ENCODE measurements around the gene OR13C2.
"Not testable (repeated sequence)": the region's sequence is repeated elsewhere in the genome, so short reads cannot be mapped to it uniquely, and the experiment has no call there.

The OR13C2 gene, protein sequence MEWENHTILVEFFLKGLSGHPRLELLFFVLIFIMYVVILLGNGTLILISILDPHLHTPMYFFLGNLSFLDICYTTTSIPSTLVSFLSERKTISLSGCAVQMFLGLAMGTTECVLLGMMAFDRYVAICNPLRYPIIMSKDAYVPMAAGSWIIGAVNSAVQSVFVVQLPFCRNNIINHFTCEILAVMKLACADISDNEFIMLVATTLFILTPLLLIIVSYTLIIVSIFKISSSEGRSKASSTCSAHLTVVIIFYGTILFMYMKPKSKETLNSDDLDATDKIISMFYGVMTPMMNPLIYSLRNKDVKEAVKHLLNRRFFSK

GRCh38 chr9:104605527-104605926 is at the start of gene OR13C2:
Gene OR13C2 (minus strand): TSS chr9:104605627. CDS start chr9:104605627, 0 bp downstream.
- H3K4me3 ChIP-seq (replicated peaks; ENCODE audit: low read depth, low read length); DNase-seq (ENCODE audit: low read depth): not testable (repeated sequence)

GRCh38 chr9:104635456-104635855 is 30.0 kb upstream of the OR13C2 start:
- no peak overlapping the region for H3K4me3 ChIP-seq (replicated peaks; ENCODE audit: low read depth, low read length)
- DNase-seq (ENCODE audit: low read depth), result no peak
- no peak for TF ChIP-seq CTCF (IDR thresholded peaks at IDR 0.05; ENCODE audit: low read length, missing control alignments)

DNA sequence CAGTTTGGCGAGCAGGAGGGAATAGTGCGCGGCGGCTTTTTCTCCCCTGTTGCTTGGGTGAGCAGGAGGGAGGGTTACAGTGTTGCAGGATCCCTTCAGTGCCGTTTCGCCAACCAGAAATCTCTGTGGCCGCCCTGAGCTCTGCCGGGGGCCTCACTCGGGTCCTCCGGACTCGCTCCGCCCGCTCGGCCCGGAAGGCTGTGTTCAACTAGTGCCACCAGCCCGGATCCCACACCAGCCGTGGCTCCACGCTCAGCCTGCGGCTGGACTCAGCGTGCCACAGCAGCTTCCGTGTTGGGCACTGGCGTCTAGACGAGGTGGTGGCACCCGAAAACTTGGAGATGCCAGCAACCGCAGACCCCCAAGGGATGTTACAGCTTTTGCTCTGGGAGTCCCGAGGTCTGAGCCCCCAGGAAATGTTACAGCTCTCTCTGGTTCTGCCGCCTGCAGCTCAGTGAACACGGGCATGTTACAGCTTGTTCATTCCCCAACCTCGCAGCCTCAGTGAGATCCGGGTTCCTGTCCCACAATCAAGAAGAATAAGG is 28.6 kb upstream of the OR13C2 start:
- no peak for TF ChIP-seq CTCF (IDR thresholded peaks at IDR 0.05; ENCODE audit: low read length, missing control alignments)
- DNase-seq (ENCODE audit: low read depth), result no peak

DNA sequence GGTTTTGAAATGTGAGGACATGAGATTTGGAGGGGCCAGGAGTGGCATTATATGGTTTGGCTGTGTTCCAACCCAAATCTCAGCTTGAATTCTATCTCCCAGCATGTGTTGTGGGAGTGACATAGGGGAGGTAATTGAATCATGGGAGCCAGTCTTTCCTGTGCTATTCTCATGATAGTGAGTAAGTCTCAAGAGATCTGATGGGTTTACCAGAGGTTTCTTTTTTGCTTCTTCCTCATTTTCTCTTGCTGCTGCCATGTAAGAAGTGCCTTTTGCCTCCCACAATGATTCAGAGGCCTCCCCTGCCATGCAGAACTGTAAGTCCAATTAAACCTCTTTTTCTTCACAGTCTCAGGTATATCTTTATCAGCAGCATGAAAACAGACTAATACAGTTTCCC is 20.5 kb upstream of the OR13C2 start:
- DNase-seq (ENCODE audit: low read depth), result not testable (repeated sequence)

More for the DNA sequence above, 28.6 kb upstream of the OR13C2 start:
- H3K4me3 ChIP-seq (replicated peaks; ENCODE audit: low read depth, low read length), result no peak overlapping the region

GRCh38 chr9:104618104-104618503 is 12.7 kb upstream of the OR13C2 start, which contains the start of gene OR13C9:
Gene OR13C9 (minus strand): TSS chr9:104618204. CDS start chr9:104618204, 0 bp downstream.
- no peak for DNase-seq (ENCODE audit: low read depth)
- no peak within 1 kb of the TSS for H3K4me3 ChIP-seq (replicated peaks; ENCODE audit: low read depth, low read length)
- TF ChIP-seq CTCF (IDR thresholded peaks at IDR 0.05; ENCODE audit: low read length, missing control alignments), result no peak

More for the DNA sequence above, 20.5 kb upstream of the OR13C2 start:
- not testable (repeated sequence) for H3K4me3 ChIP-seq (replicated peaks; ENCODE audit: low read depth, low read length)

DNA sequence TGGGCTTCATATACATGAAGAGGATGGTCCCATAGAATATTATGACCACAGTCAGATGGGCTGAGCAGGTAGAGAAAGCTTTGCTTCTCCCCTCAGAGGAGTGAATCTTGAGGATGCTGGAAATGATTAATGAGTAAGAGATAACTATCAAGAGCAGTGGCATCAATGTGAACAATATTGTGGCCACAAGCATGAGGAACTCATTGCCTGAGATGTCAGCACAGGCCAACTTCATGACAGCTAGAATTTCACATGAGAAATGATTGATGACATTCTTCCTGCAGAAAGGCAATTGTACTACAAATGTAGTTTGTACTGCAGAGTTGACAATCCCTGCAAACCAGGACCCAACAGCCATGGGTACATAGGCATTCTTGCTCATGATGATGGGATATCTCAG is 12.0 kb upstream of the OR13C2 start:
- TF ChIP-seq CTCF (IDR thresholded peaks at IDR 0.05; ENCODE audit: low read length, missing control alignments), result no peak
- no peak for DNase-seq (ENCODE audit: low read depth)
- no peak overlapping the region for H3K4me3 ChIP-seq (replicated peaks; ENCODE audit: low read depth, low read length)

- no peak for DNase-seq (ENCODE audit: low read depth)
- no peak for TF ChIP-seq CTCF (IDR thresholded peaks at IDR 0.05; ENCODE audit: low read length, missing control alignments)
Observed at GRCh38 chr9:104611213-104611612, 5.8 kb upstream of the OR13C2 start.

GRCh38 chr9:104608336-104608735 is 2.9 kb upstream of the OR13C2 start:
- H3K4me3 ChIP-seq (replicated peaks; ENCODE audit: low read depth, low read length), result no peak overlapping the region
- peak; percentile 1 for DNase-seq (ENCODE audit: low read depth)
- TF ChIP-seq CTCF (IDR thresholded peaks at IDR 0.05; ENCODE audit: low read length, missing control alignments), result peak; percentile 16

More at GRCh38 chr9:104611213-104611612, 5.8 kb upstream of the OR13C2 start:
- no peak overlapping the region for H3K4me3 ChIP-seq (replicated peaks; ENCODE audit: low read depth, low read length)

Data from fibroblast of pulmonary artery (primary cell).